Measurements from ENCODE around the gene PDE4DIP.
"Not testable (repeated sequence)": the region's sequence is repeated elsewhere in the genome, so short reads cannot be mapped to it uniquely, and the experiment has no call there.

DNA sequence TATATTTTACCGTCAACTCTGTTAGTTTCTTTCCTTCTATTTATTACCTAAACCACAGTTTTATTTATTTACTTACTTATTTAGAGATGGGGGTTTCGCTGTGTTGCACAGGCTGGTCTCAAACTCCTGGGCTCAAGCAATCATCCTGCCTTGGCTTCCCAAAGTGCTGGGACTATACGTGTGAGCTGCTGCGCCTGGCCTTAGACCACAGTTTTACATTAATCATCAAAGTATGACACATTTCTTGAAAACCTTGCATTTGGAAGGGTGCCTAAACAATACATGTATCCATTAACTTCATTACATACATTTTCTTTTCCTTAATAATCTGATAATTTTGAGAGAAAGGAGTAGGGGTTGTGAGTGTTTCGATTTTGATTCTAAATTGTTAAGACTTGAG is 124.9 kb downstream of the PDE4DIP start:
- TF ChIP-seq, protein P1, sequence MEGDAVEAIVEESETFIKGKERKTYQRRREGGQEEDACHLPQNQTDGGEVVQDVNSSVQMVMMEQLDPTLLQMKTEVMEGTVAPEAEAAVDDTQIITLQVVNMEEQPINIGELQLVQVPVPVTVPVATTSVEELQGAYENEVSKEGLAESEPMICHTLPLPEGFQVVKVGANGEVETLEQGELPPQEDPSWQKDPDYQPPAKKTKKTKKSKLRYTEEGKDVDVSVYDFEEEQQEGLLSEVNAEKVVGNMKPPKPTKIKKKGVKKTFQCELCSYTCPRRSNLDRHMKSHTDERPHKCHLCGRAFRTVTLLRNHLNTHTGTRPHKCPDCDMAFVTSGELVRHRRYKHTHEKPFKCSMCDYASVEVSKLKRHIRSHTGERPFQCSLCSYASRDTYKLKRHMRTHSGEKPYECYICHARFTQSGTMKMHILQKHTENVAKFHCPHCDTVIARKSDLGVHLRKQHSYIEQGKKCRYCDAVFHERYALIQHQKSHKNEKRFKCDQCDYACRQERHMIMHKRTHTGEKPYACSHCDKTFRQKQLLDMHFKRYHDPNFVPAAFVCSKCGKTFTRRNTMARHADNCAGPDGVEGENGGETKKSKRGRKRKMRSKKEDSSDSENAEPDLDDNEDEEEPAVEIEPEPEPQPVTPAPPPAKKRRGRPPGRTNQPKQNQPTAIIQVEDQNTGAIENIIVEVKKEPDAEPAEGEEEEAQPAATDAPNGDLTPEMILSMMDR (IDR thresholded peaks at IDR 0.05; ENCODE audit: low read length) = not testable (repeated sequence)
- TF ChIP-seq EZH2 (IDR thresholded peaks at IDR 0.05; ENCODE audit: borderline replicate concordance, low read length) = not testable (repeated sequence)

All from OCI-LY1 (cell line).